GM23248 (cell line): ENCODE results near the gene TOP1. TPM values are rescaled to one million over a fixed set of nuclear protein-coding genes. Genes with fewer than 3 reads are reported as not detected.

ENCODE experiments used
- DNase-seq: peaks from one replicate; pipeline ENCODE4 v3.0.0-alpha.2; 2015
- H2AFZ ChIP-seq: fragments of 200-600 bp; sonication (generic); 2 replicates; pipeline ENCODE4 v1.6.1; 2016; ENCODE audit warnings: antibody characterized with exemption
- H3F3A ChIP-seq: fragments of 200-600 bp; sonication (generic); 2 replicates; pipeline ENCODE4 v1.6.1; 2016; ENCODE audit warnings: mild to moderate bottlenecking, antibody characterized with exemption, mixed run types; ENCODE audit not compliant: insufficient read depth
- H3K27ac ChIP-seq: fragments of 200-600 bp; sonication (generic); 2 replicates; pipeline ENCODE4 v1.5.1; 2016; ENCODE audit warnings: mild to moderate bottlenecking
- H3K27me3 ChIP-seq: fragments of 200-600 bp; sonication (generic); replicated peaks from 2 replicates; pipeline ENCODE4 v1.6.1; 2016; ENCODE audit warnings: mild to moderate bottlenecking; ENCODE audit not compliant: insufficient read depth
- H3K36me3 ChIP-seq: fragments of 200-600 bp; sonication (generic); 2 replicates; pipeline ENCODE4 v1.6.1; 2016; ENCODE audit warnings: low read depth, mild to moderate bottlenecking
- H3K4me1 ChIP-seq: fragments of 200-600 bp; sonication (generic); 2 replicates; pipeline ENCODE4 v1.6.1; 2016; ENCODE audit warnings: mild to moderate bottlenecking; ENCODE audit not compliant: insufficient read depth
- H3K4me2 ChIP-seq: fragments of 200-600 bp; sonication (generic); one replicate; pipeline ENCODE4 v1.6.1; 2016; ENCODE audit warnings: mild to moderate bottlenecking; ENCODE audit not compliant: unreplicated experiment
- H3K4me3 ChIP-seq: fragments of 200-600 bp; sonication (generic); 2 replicates; pipeline ENCODE4 v1.5.1; 2016; ENCODE audit warnings: mild to moderate bottlenecking
- H3K79me2 ChIP-seq: fragments of 200-600 bp; sonication (generic); 2 replicates; pipeline ENCODE4 v1.6.1; 2016; ENCODE audit warnings: mild to moderate bottlenecking; ENCODE audit not compliant: insufficient read depth
- H3K9ac ChIP-seq: fragments of 200-600 bp; sonication (generic); 2 replicates; pipeline ENCODE4 v1.6.1; 2016; ENCODE audit warnings: mild to moderate bottlenecking
- H3K9me2 ChIP-seq: fragments of 200-600 bp; sonication (generic); 2 replicates; pipeline ENCODE4 v1.6.1; 2016; ENCODE audit warnings: mixed run types, mild to moderate bottlenecking, moderate library complexity; ENCODE audit not compliant: insufficient read depth
- H3K9me3 ChIP-seq: fragments of 200-600 bp; sonication (generic); one replicate; pipeline ENCODE4 v1.6.1; 2017; ENCODE audit warnings: low read depth
- H4K20me1 ChIP-seq: fragments of 200-600 bp; sonication (generic); 2 replicates; pipeline ENCODE4 v1.6.0; 2016; ENCODE audit not compliant: insufficient read depth
- EZH2 ChIP-seq: fragments of 200-600 bp; sonication (generic); IDR thresholded peaks from 2 replicates; pipeline ENCODE4 v1.6.1; 2018; ENCODE audit warnings: antibody characterized with exemption, mild to moderate bottlenecking; ENCODE audit not compliant: insufficient read depth, poor library complexity, severe bottlenecking
- EZH2phosphoT487 ChIP-seq: fragments of 200-600 bp; sonication (generic); IDR thresholded peaks from 2 replicates; pipeline ENCODE4 v1.6.1; 2018; ENCODE audit warnings: antibody characterized with exemption, moderate library complexity, mild to moderate bottlenecking, low read depth; ENCODE audit not compliant: insufficient read depth
- WGBS, 2 experiments: methylation state at CpG; one replicate each; pipeline ENCODE4 v1.1.6; 2015 to 2017; ENCODE audit warnings: low lambda C conversion rate in 2 of 2, low coverage in 1 of 2; ENCODE audit errors: missing lambda C conversion rate in 2 of 2; 5-methylcytosine and 5-hydroxymethylcytosine counted together
- in situ Hi-C: fragments of 300-500 bp; cut with MboI; formaldehyde crosslinking; loops from 2 replicates; pipeline ENCODE4 v1.15.0; 2020
- polyA plus RNA-seq: library from polyadenylated mRNA; unstranded; fragments of >200 nt; fragmentation: Nextera tagmentation; extraction: Ambion mirVana; gene quantifications from 2 replicates; pipeline ENCODE4 v1.2.1, GENCODE V29; 2016
- total RNA-seq: library from RNA; depleted of rRNA; stranded (reverse); fragments of >200 nt; shearing (Covaris generic); gene quantifications from 2 replicates; pipeline ENCODE4 v1.2.3, GENCODE V29; 2014

The TOP1 gene
- total and polyA plus RNA-seq, 2 experiments from 2014 or later: 9.0 to 17.9 TPM

DNA sequence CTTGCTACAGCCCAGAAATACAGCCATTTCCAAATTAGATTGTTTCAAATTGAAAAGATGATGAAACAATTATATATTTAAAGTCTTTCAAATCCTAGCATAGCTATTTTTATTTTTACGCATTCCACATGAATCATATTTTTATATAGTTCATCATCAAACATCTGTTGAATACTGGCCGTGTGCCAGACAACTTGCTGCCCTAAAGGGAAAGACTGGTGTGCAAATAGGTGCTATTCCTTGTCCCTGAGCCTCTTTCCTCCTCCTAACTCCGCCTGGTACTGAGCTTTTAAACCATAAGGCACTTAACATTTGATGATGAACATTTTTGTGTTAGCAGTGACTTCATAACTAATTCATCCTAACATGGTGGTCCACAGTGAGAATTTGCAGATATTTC, 90.0 kb downstream of the TOP1 start:
- Histone ChIP-seq H3K9me2 (no peaks in the 10 kb centered on the region), H3K4me2 (no peak overlapping the region), H4K20me1 (no peaks in the 10 kb centered on the region), H3K4me1 (no peaks in the 10 kb centered on the region), H3K9me3 (no peaks in the 10 kb centered on the region), H2AFZ (no peak overlapping the region), H3K27me3 (no peaks in the 10 kb centered on the region), H3K36me3 (peaks cover 90% of the 10 kb centered on the region), H3K9ac (no peak overlapping the region), H3K27ac (no peak overlapping the region), H3K79me2 (no peaks in the 10 kb centered on the region), H3K4me3 (no peak overlapping the region), H3F3A (no peaks in the 10 kb centered on the region; the same call in 1 of the 2 replicates)
- TF ChIP-seq EZH2 (no peak), EZH2phosphoT487 (no peak)
- 66 to 67% methylated on average over 3 of the region's 3 CpGs for WGBS, 2 experiments
- in situ Hi-C loops: no loop called here
- DNase-seq: peak; percentile 16

DNA sequence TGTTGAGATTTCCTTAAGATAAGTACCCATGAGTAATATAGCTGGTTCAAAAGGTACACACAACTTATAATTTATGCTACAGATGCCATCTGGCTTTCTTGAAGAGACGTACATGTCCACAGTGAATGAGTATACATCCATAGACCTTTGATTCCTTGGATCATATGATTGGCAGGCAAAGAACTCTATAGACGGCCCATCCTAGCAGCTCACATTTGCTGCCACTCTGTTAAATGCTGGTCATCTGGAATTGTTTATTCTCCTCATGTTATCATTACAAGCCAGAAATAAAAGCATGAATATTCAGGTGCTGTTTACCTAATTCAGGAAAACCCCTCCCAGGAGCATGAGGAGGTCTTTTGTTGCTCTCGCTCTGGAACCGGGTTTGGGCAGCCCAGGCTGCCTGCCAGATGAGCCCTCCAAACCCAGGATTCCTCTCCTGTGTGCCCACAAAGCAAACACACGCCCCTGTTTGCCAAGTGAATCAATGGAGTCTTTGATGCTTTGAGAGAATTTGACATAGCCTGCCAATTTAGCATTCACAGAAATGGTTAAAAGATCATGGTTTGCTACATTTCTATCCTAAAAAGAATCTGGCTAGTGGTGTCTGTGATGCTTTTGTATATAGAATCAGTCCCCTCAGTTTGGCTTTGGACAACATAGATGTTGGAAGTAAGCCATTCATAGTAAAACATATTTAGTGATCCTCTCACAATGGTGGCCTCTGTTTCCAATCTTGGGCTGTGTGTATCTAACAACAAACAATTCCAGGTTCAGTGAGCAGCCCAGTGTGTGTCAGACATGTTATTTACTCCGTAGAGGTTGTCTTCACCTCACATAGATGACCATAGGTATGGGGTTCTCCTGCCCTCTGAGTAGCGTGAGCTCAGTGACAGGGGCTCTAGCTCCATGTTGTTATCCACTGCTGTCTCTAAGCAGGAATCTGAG, 91.3 kb downstream of the TOP1 start:
- no peak for DNase-seq
- Histone ChIP-seq H3K27ac (no peak overlapping the region), H3K4me2 (no peak overlapping the region), H3K4me1 (no peaks in the 10 kb centered on the region), H3K27me3 (no peaks in the 10 kb centered on the region), H3K36me3 (peaks cover 85% of the 10 kb centered on the region), H4K20me1 (no peaks in the 10 kb centered on the region), H2AFZ (no peak overlapping the region), H3K79me2 (no peaks in the 10 kb centered on the region), H3K4me3 (no peak overlapping the region), H3K9me2 (no peaks in the 10 kb centered on the region), H3K9me3 (no peaks in the 10 kb centered on the region), H3F3A (no peaks in the 10 kb centered on the region; the same call in 1 of the 2 replicates), H3K9ac (no peak overlapping the region)
- 80 to 85% methylated on average over 7 of the region's 7 CpGs for WGBS, 2 experiments
- in situ Hi-C loops: no loop called here
- TF ChIP-seq EZH2phosphoT487 (no peak), EZH2 (no peak)

DNA sequence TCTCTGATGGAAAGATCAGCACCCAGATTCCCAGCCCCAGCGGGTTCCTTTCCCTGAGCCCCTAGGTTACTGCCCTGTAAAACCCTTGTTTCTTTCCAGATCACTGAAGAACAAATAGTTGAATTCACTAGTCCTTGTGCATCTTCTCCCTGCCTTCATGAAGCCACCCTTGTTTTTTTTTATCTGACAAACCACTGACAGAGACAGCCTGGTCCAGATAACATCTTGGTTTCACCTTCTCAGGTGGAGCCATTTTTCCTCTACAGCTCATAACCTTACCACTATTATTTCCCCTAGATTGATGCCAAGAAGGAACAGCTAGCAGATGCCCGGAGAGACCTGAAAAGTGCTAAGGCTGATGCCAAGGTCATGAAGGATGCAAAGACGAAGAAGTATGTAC, 92.8 kb downstream of the TOP1 start:
- H3K27me3 ChIP-seq: no peaks in the 10 kb centered on the region
- DNase-seq: no peak
- H3K4me1 ChIP-seq: no peaks in the 10 kb centered on the region
- no peak overlapping the region for H3K27ac ChIP-seq
- no peaks in the 10 kb centered on the region for H3K9me2 ChIP-seq
- no peak overlapping the region for H3K4me2 ChIP-seq
- WGBS, 2 experiments: 89 to 91% methylated on average over 3 of the region's 3 CpGs
- H3K36me3 ChIP-seq: peaks cover 75% of the 10 kb centered on the region
- H3F3A ChIP-seq: no peaks in the 10 kb centered on the region; the same call in 1 of the 2 replicates
- in situ Hi-C loops: no loop called here
- no peak overlapping the region for H3K4me3 ChIP-seq
- H3K79me2 ChIP-seq: no peaks in the 10 kb centered on the region
- no peaks in the 10 kb centered on the region for H4K20me1 ChIP-seq
- no peaks in the 10 kb centered on the region for H3K9me3 ChIP-seq
- H3K9ac ChIP-seq: no peak overlapping the region
- H2AFZ ChIP-seq: no peak overlapping the region
- TF ChIP-seq EZH2: no peak
- no peak for TF ChIP-seq EZH2phosphoT487

DNA sequence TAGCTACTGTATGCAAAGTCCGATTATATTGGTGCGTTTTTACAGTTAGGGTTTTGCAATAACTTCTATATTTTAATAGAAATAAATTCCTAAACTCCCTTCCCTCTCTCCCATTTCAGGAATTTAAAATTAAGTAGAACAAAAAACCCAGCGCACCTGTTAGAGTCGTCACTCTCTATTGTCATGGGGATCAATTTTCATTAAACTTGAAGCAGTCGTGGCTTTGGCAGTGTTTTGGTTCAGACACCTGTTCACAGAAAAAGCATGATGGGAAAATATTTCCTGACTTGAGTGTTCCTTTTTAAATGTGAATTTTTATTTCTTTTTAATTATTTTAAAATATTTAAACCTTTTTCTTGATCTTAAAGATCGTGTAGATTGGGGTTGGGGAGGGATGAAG, 95.0 kb downstream of the TOP1 start:
- Histone ChIP-seq H3K4me3 (no peak overlapping the region), H3K36me3 (peaks cover 61% of the 10 kb centered on the region), H3K9ac (no peak overlapping the region), H3K4me1 (no peaks in the 10 kb centered on the region), H3K27me3 (no peaks in the 10 kb centered on the region), H3K9me2 (no peaks in the 10 kb centered on the region), H3K4me2 (no peak overlapping the region), H3K79me2 (no peaks in the 10 kb centered on the region), H2AFZ (no peak overlapping the region), H4K20me1 (no peaks in the 10 kb centered on the region), H3F3A (no peaks in the 10 kb centered on the region), H3K27ac (no peak overlapping the region), H3K9me3 (no peaks in the 10 kb centered on the region)
- TF ChIP-seq EZH2: no peak
- TF ChIP-seq EZH2phosphoT487: no peak
- in situ Hi-C loops: no loop called here
- WGBS, 2 experiments: 92 to 93% methylated on average over 6 of the region's 6 CpGs
- no peak for DNase-seq
